K562 (cell line): ENCODE results near the gene HDAC9. TPM values are rescaled to one million over a fixed set of nuclear protein-coding genes. Genes with fewer than 3 reads are reported as not detected.

Experiments used
- ATAC-seq: fragments of 200-7000 bp; cut with Tn5 transposase; 3 replicates; pipeline ENCODE4 v1.9.1; 2020; ENCODE audit warnings: moderate library complexity
- BruUV-seq: library from RNA; stranded (reverse); fragments of 400-500 nt; replicated peaks from 2 replicates; lab custom pipeline; 2021; lab: Mats Ljungman, UMichigan
- CTCF ChIA-PET: fragments of 300-600 bp; formaldehyde crosslinking; extraction: SDS; loops from one replicate; lab custom pipeline; 2021; ENCODE audit warnings: low intra/inter-chr PET ratio; lab: Yijun Ruan, JAX
- POLR2A ChIA-PET: fragments of 300-600, 350-650 bp; sonication (Branson Sonifier 250); formaldehyde crosslinking; extraction: SDS; loops from one replicate; lab custom pipeline; 2021; ENCODE audit warnings: antibody characterized with exemption, inconsistent platforms; lab: Yijun Ruan, JAX
- DNase-seq, 4 experiments: peaks; one replicate each; pipeline versions ENCODE4 v3.0.0 to v3.0.0-alpha.2; 2011 to 2018; ENCODE audit warnings: low spot score in 3 of 4, mixed read lengths in 3 of 4; ENCODE audit errors: extremely low read depth in 1 of 4
- FAIRE-seq: peaks from 2 replicates; lab custom pipeline; 2011; peaks lifted over from hg19 to GRCh38; lab: Jason Lieb, UNC
- H2AFZ ChIP-seq: 2 replicates; pipeline ENCODE4 v1.6.0; 2011; ENCODE audit warnings: low read depth, low read length, control low read depth, inconsistent platforms
- H3K27ac ChIP-seq: fragments of 200-600 bp; 3 replicates; pipeline ENCODE4 v1.8.0; 2011; ENCODE audit warnings: low read depth, mild to moderate bottlenecking, control low read depth, inconsistent platforms, low read length, moderate library complexity, mixed read lengths; ENCODE audit errors: extremely low read depth
- H3K27me3 ChIP-seq, 2 experiments: fragments of 300-600 bp in 1 of 2; 2 replicates in 1 of 2; 3 replicates in 1 of 2; pipeline versions ENCODE4 v1.6.0 to v1.8.0; 2011; ENCODE audit warnings: inconsistent platforms in 2 of 2, low read length in 2 of 2, mild to moderate bottlenecking in 1 of 2, mixed read lengths in 1 of 2, moderate library complexity in 1 of 2; ENCODE audit not compliant: control insufficient read depth in 2 of 2, insufficient read depth in 2 of 2
- H3K36me3 ChIP-seq: fragments of 300-600 bp; 3 replicates; pipeline ENCODE4 v1.8.0; 2011; ENCODE audit warnings: mild to moderate bottlenecking, low read length, inconsistent platforms; ENCODE audit not compliant: control insufficient read depth, insufficient read depth
- H3K4me1 ChIP-seq, 2 experiments: fragments of 200-600 bp in 1 of 2; replicated peaks in 1 of 2; 2 replicates in 1 of 2; 3 replicates in 1 of 2; pipeline versions ENCODE4 v1.5.1 to v1.8.0; 2011; ENCODE audit warnings: inconsistent platforms in 2 of 2, low read length in 2 of 2, mild to moderate bottlenecking in 1 of 2, mixed read lengths in 1 of 2, moderate library complexity in 1 of 2; ENCODE audit not compliant: control insufficient read depth in 2 of 2, insufficient read depth in 2 of 2
- H3K4me2 ChIP-seq: 2 replicates; pipeline ENCODE4 v1.6.1; 2011; ENCODE audit warnings: low read length, control low read depth, inconsistent platforms, mixed read lengths; ENCODE audit not compliant: insufficient read depth
- H3K4me3 ChIP-seq: fragments of 200-600 bp; sonication (generic), shearing (Covaris generic); 2 replicates; pipeline ENCODE4 v1.5.1; 2016; ENCODE audit warnings: control low read depth, inconsistent platforms
- H3K79me2 ChIP-seq: fragments of 200-600 bp; 3 replicates; pipeline ENCODE4 v1.8.0; 2011; ENCODE audit warnings: low read length, inconsistent platforms; ENCODE audit not compliant: control insufficient read depth, insufficient read depth
- H3K9ac ChIP-seq, 2 experiments: 2 replicates each; pipeline versions ENCODE4 v1.6.0 to v1.6.1; 2011; ENCODE audit warnings: low read depth in 2 of 2, low read length in 2 of 2, control low read depth in 1 of 2, inconsistent platforms in 1 of 2, mild to moderate bottlenecking in 1 of 2, mixed read lengths in 1 of 2; ENCODE audit not compliant: insufficient read depth in 1 of 2
- H3K9me1 ChIP-seq: one replicate; pipeline ENCODE4 v1.6.0; 2011; ENCODE audit warnings: inconsistent platforms, mild to moderate bottlenecking, low read length, moderate library complexity; ENCODE audit not compliant: control insufficient read depth, insufficient read depth
- H3K9me3 ChIP-seq: replicated peaks from 2 replicates; pipeline ENCODE4 v1.5.1; 2011; ENCODE audit warnings: low read depth, low read length, inconsistent platforms; ENCODE audit not compliant: control insufficient read depth, insufficient read depth
- H4K20me1 ChIP-seq: replicated peaks from 2 replicates; pipeline ENCODE4 v1.6.1; 2011; ENCODE audit warnings: low read length, inconsistent platforms, mixed read lengths; ENCODE audit not compliant: control insufficient read depth, insufficient read depth
- CEBPB ChIP-seq: fragments of 450-650 bp; IDR thresholded peaks from 2 replicates; pipeline ENCODE4 v1.6.1; 2016; ENCODE audit warnings: missing genetic modification characterization, missing compliant biosample characterization
- GTF2F1 ChIP-seq: IDR thresholded peaks from 2 replicates; pipeline ENCODE4 v1.6.1; 2011; ENCODE audit warnings: low read depth, low read length, improper control_type of control experiment
- HDAC2 ChIP-seq: fragments of 450-650 bp; IDR thresholded peaks from 2 replicates; pipeline ENCODE4 v1.6.1; 2016; ENCODE audit warnings: mild to moderate bottlenecking
- IFI16 ChIP-seq: fragments of 250-450 bp; sonication (Bioruptor Pico); IDR thresholded peaks from 2 replicates; pipeline ENCODE4 v2.1.2; 2022; ENCODE audit warnings: mild to moderate bottlenecking, inconsistent platforms
- KHSRP ChIP-seq: fragments of 450-650 bp; IDR thresholded peaks from 2 replicates; pipeline ENCODE4 v1.6.1; 2017
- MAFF ChIP-seq: IDR thresholded peaks from 2 replicates; pipeline ENCODE4 v1.6.1; 2012; ENCODE audit warnings: low read length, improper control_type of control experiment
- MAFK ChIP-seq: IDR thresholded peaks from 2 replicates; pipeline ENCODE4 v1.6.1; 2011; ENCODE audit warnings: low read length, improper control_type of control experiment
- NONO ChIP-seq, 2 experiments: fragments of 200-400 bp in 1 of 2; fragments of 450-650 bp in 1 of 2; formaldehyde crosslinking in 1 of 2; IDR thresholded peaks; 2 replicates each; pipeline ENCODE4 v1.6.1; 2017; ENCODE audit warnings: low read depth in 2 of 2, mild to moderate bottlenecking in 2 of 2, moderate library complexity in 2 of 2, low read length in 1 of 2
- RBM17 ChIP-seq: fragments of 200-400 bp; formaldehyde crosslinking; IDR thresholded peaks from 2 replicates; pipeline ENCODE4 v1.6.1; 2017; ENCODE audit warnings: low read depth, mild to moderate bottlenecking, low read length, borderline replicate concordance
- RBM25 ChIP-seq: fragments of 200-400 bp; formaldehyde crosslinking; IDR thresholded peaks from 2 replicates; pipeline ENCODE4 v1.6.1; 2018; ENCODE audit warnings: low read length, low read depth, moderate library complexity; ENCODE audit not compliant: severe bottlenecking
- TAF7 ChIP-seq: fragments of 450-650 bp; IDR thresholded peaks from 2 replicates; pipeline ENCODE4 v1.6.1; 2016; ENCODE audit warnings: missing genetic modification characterization, missing compliant biosample characterization
- ZMIZ1 ChIP-seq, 2 experiments: fragments of 150-350 bp in 1 of 2; IDR thresholded peaks; 2 replicates each; pipeline ENCODE4 v1.6.1; 2012 to 2016; ENCODE audit warnings: low read depth in 2 of 2, low read length in 2 of 2, mild to moderate bottlenecking in 1 of 2, moderate library complexity in 1 of 2
- ZNF316 ChIP-seq: fragments of 450-650 bp; IDR thresholded peaks from 2 replicates; pipeline ENCODE4 v1.6.1; 2016
- WGBS: fragments of 100-300 bp; shearing (Covaris generic); methylation state at CpG from one replicate; pipeline ENCODE4 v1.1.6; 2016; ENCODE audit warnings: low coverage, mixed read lengths; ENCODE audit not compliant: insufficient coverage; ENCODE audit errors: missing lambda C conversion rate; 5-methylcytosine and 5-hydroxymethylcytosine counted together
- in situ Hi-C: fragments of 300-500 bp; cut with MboI; formaldehyde crosslinking; loops from 4 replicates; pipeline ENCODE4 v1.15.0; 2018; ENCODE audit warnings: inconsistent platforms, mixed read lengths
- intact Hi-C: fragments of 100-400 bp; cut with micrococcal nuclease; formaldehyde crosslinking; loops from 2 replicates; pipeline ENCODE4 v1.14.2; 2022
- polyA plus RNA-seq, 8 experiments: library from polyadenylated mRNA; depleted of rRNA in 4 of 8; stranded (reverse) in 5 of 8; unstranded in 3 of 8; fragments of >200 nt; fragmentation: Nextera tagmentation in 2 of 8; fragmentation: Illumina TruSeq in 1 of 8; extraction: Ambion mirVana in 2 of 8; extraction: Trizol in 1 of 8; gene quantifications; 2 replicates each; pipeline versions ENCODE4 v1.2.1 to v1.2.3, GENCODE V29; 2011 to 2014; ENCODE audit warnings: inconsistent platforms in 1 of 8, missing spikeins in 1 of 8
- total RNA-seq, 7 experiments: library from RNA; depleted of rRNA in 6 of 7; stranded (reverse); fragments of >200 nt in 6 of 7; fragmentation: Illumina TruSeq in 2 of 7; extraction: Trizol in 2 of 7; gene quantifications; 2 replicates each; pipeline versions ENCODE4 v1.2.1 to v1.2.3, GENCODE V29; 2011 to 2021; ENCODE audit warnings: low replicate concordance in 1 of 7

Gene HDAC9
- total and polyA plus RNA-seq, 9 of the 15 experiments (the other 6 are each of a cell fraction or from before 2014, with no cell fraction given) = 0.08 to 0.91 (median 0.33) TPM

- no peaks in the 10 kb centered on the region for H3K27me3 ChIP-seq
- DNase-seq (no peak), FAIRE-seq (no peak), ATAC-seq (no peak)
- H3K9me3 ChIP-seq = no peaks in the 10 kb centered on the region; the same call in 1 of the 2 replicates
- WGBS = 3% methylated on average over 2 of the region's 2 CpGs
- no peak overlapping the region for H3K4me3 ChIP-seq
- H3K9me1 ChIP-seq = no peaks in the 10 kb centered on the region
- H2AFZ ChIP-seq = no peak overlapping the region
- ChIA-PET POLR2A (no interaction called here), CTCF (no interaction called here)
- no peaks in the 10 kb centered on the region for H4K20me1 ChIP-seq
- no peak overlapping the region for H3K27ac ChIP-seq
- no TSS peak for BruUV-seq
- intact Hi-C loops (no loop called here), in situ Hi-C loops (no loop called here)
- no peak overlapping the region for H3K4me2 ChIP-seq
- H3K4me1 ChIP-seq = no peaks in the 10 kb centered on the region
- H3K79me2 ChIP-seq = no peaks in the 10 kb centered on the region
- H3K36me3 ChIP-seq = no peaks in the 10 kb centered on the region
- H3K9ac ChIP-seq = no peak overlapping the region
- TF ChIP-seq RBM25 = no peak
- no peak for TF ChIP-seq RBM17
- no peak for TF ChIP-seq CEBPB (tag)
- TF ChIP-seq MAFF = peak; percentile 58
- no peak for TF ChIP-seq ZMIZ1 (IDR thresholded peaks at IDR 0.05; ENCODE audit: low read depth in 2 of 2, low read length in 2 of 2)
- TF ChIP-seq GTF2F1 = no peak
- no peak for TF ChIP-seq NONO (IDR thresholded peaks at IDR 0.05; ENCODE audit: low read depth in 2 of 2, low read length in 1 of 2)
- TF ChIP-seq KHSRP = no peak
- TF ChIP-seq ZNF316 = peak; percentile 56; the same call in 1 of the 2 replicates
- TF ChIP-seq TAF7 = no peak
- peak; percentile 52 for TF ChIP-seq MAFK
- TF ChIP-seq HDAC2 = no peak
- TF ChIP-seq IFI16 (CRISPR knock-in tag) = no peak
Observed at GRCh38 chr7:18754766-18755165, 259.2 kb downstream of the HDAC9 start.
